Muscle of leg (tissue), 11 donors: Measurements from ENCODE around the gene TTN. TPM values are rescaled to one million over a fixed set of nuclear protein-coding genes. Genes with fewer than 3 reads are reported as not detected.

Experiments
- DNase-seq: peaks from one replicate; pipeline ENCODE4 v3.0.0; 2013
- H3K27ac ChIP-seq: one replicate; pipeline ENCODE4 v1.5.1; 2013; ENCODE audit warnings: mild to moderate bottlenecking, low read length, control low read depth
- H3K27me3 ChIP-seq: one replicate; pipeline ENCODE4 v1.6.1; 2013; ENCODE audit warnings: low read length; ENCODE audit not compliant: control insufficient read depth, insufficient read depth
- H3K36me3 ChIP-seq: one replicate; pipeline ENCODE4 v1.6.1; 2013; ENCODE audit warnings: low read length; ENCODE audit not compliant: control insufficient read depth, insufficient read depth
- H3K4me1 ChIP-seq: one replicate; pipeline ENCODE4 v1.6.1; 2013; ENCODE audit warnings: low read length; ENCODE audit not compliant: control insufficient read depth, insufficient read depth
- H3K4me3 ChIP-seq: one replicate; pipeline ENCODE4 v1.5.1; 2013; ENCODE audit warnings: low read length, control low read depth
- H3K9me3 ChIP-seq: replicated peaks from 2 replicates; pipeline ENCODE4 v1.6.1; 2013; ENCODE audit warnings: low read depth, low read length; ENCODE audit not compliant: control insufficient read depth
- WGBS: methylation state at CpG from one replicate; pipeline ENCODE4 v1.1.5; 2013; ENCODE audit warnings: missing lambda C conversion rate; ENCODE audit not compliant: insufficient coverage; 5-methylcytosine and 5-hydroxymethylcytosine counted together
- polyA plus RNA-seq, 8 donors: library from polyadenylated mRNA; unstranded; fragments of 120-200 nt; gene quantifications; one replicate each; pipeline versions ENCODE4 v1.2.1 to v1.2.3, GENCODE V29; 2013; ENCODE audit warnings: inconsistent platforms in 1 of 8, low replicate concordance in 1 of 8; ENCODE audit not compliant: insufficient read length in 8 of 8, insufficient read depth in 1 of 8
- total RNA-seq: library from RNA; stranded (reverse); fragments of 120-200 nt; gene quantifications from one replicate; pipeline ENCODE4 v1.2.4, GENCODE V29; 2013

TTN gene
- total and polyA plus RNA-seq, 9 donors, result 105 to 1,236 (median 194) TPM

- no peak for DNase-seq
- no peaks in the 10 kb centered on the region for H3K4me1 ChIP-seq
- H3K27ac ChIP-seq, result no peak overlapping the region
- H3K9me3 ChIP-seq, result no peaks in the 10 kb centered on the region
- no CpG with 5 or more reads among the region's 3 CpGs for WGBS
- no peak overlapping the region for H3K4me3 ChIP-seq
- peaks cover 34% of the 10 kb centered on the region for H3K36me3 ChIP-seq
- H3K27me3 ChIP-seq, result no peaks in the 10 kb centered on the region
Measured at GRCh38 chr2:178722296-178722695, 84.9 kb downstream of the TTN start.

DNA sequence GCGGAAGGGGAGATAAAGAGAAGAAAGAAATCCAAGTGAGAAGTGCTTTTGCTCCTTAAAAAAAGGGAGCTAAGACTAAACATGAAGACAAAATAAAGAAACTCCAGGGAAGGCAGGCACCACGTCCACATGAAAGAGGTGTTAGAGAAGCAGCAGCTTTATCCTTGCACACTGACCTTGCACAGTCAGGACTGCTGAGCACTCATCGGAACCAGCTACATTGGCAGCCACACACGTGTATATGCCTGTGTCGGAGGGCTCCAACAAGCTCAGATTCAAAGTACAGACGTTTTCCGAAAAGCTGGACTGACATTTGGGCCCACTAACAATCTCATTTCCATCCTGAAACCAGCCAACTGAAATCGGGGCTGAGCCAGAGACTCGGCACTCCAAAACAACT, 88.2 kb downstream of the TTN start:
- Histone ChIP-seq H3K27me3 (no peaks in the 10 kb centered on the region), H3K4me3 (no peak overlapping the region), H3K9me3 (no peaks in the 10 kb centered on the region), H3K36me3 (peaks cover 41% of the 10 kb centered on the region), H3K27ac (no peak overlapping the region), H3K4me1 (no peaks in the 10 kb centered on the region)
- no peak for DNase-seq
- WGBS, result 72% methylated on average over 5 of the region's 9 CpGs

- no CpG with 5 or more reads among the region's 2 CpGs for WGBS
- Histone ChIP-seq H3K4me1 (no peaks in the 10 kb centered on the region), H3K27me3 (no peaks in the 10 kb centered on the region), H3K9me3 (no peaks in the 10 kb centered on the region), H3K4me3 (no peak overlapping the region), H3K27ac (no peak overlapping the region), H3K36me3 (peaks cover 45% of the 10 kb centered on the region)
- no peak for DNase-seq
Measured at GRCh38 chr2:178718283-178718682, 88.9 kb downstream of the TTN start.

GRCh38 chr2:178716394-178716793, 90.8 kb downstream of the TTN start:
- H3K9me3 ChIP-seq, result no peaks in the 10 kb centered on the region
- no CpG with 5 or more reads among the region's 2 CpGs for WGBS
- no peak overlapping the region for H3K27ac ChIP-seq
- H3K4me3 ChIP-seq, result no peak overlapping the region
- H3K27me3 ChIP-seq, result no peaks in the 10 kb centered on the region
- H3K4me1 ChIP-seq, result no peaks in the 10 kb centered on the region
- no peak for DNase-seq
- peaks cover 42% of the 10 kb centered on the region for H3K36me3 ChIP-seq

DNA sequence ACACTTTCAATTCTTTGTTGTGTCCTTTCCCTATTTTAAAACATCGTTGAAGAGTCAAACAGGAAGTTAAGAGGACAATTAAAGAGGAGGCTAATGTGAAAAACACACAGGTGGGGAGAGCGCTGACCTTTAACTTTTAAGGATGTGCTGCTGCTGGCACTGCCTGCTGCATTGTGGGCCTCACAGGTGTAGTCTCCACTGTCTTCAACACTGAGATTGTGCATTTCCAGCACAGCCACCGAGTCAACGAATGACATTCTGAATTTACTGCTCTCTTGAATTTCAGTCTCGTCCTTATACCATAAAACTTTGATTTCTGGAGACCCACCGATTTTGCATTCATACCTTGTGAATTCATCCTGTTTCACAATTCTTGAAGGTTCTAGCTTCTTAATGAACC, 91.9 kb downstream of the TTN start:
- DNase-seq, result no peak
- Histone ChIP-seq H3K27ac (no peak overlapping the region), H3K4me3 (no peak overlapping the region), H3K36me3 (peaks cover 45% of the 10 kb centered on the region), H3K9me3 (no peaks in the 10 kb centered on the region), H3K4me1 (no peaks in the 10 kb centered on the region), H3K27me3 (no peaks in the 10 kb centered on the region)
- WGBS, result 100% methylated on average over 1 of the region's 6 CpGs

DNA sequence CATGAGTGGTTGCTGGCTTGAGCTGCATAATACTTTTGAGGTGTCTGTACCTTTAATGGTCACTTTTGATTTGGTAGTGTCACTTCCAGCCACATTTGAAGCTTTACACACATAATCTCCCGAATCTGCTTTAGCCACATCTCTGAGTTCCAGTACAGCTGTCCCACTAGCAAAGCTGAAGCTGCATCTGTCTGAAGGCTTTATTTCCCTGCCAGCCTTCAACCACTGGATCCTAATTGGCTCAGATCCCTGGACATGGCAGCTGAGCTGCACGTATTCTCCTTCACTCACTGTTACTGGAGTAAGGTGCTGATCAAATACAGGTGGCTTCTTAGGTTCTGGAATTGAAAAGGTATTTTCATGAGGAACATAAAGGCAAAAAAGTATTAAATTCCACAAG, 99.7 kb downstream of the TTN start:
- Histone ChIP-seq H3K4me3 (no peak overlapping the region), H3K9me3 (no peaks in the 10 kb centered on the region), H3K27ac (no peak overlapping the region), H3K27me3 (no peaks in the 10 kb centered on the region), H3K36me3 (peaks cover 38% of the 10 kb centered on the region), H3K4me1 (no peaks in the 10 kb centered on the region)
- DNase-seq, result peak; percentile 53
- 25% methylated on average over 1 of the region's 2 CpGs for whole genome bisulfite sequencing

DNA sequence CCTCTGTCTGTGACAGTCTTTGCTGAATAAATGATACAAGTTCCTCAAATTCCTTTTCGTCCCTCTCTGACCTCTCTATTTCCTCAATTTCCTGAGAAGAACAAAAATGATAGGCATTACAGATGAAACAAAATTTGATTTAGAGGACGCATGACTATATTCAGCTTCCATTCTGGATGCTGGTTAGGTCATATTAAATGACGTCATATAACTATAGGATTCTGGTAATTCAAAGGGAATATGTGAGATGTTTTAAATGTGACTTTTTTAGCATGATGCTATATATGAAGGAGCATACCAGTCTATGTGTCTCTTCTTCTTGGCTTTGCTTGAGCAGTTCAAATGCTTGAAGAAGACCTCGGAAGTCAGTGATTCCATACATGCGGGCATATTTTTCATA, 102.3 kb downstream of the TTN start:
- Histone ChIP-seq H3K27me3 (no peaks in the 10 kb centered on the region), H3K27ac (no peak overlapping the region), H3K4me3 (no peak overlapping the region), H3K4me1 (no peaks in the 10 kb centered on the region), H3K9me3 (no peaks in the 10 kb centered on the region), H3K36me3 (peaks cover 34% of the 10 kb centered on the region)
- no peak for DNase-seq
- WGBS, result 92% methylated on average over 3 of the region's 5 CpGs

- no peaks in the 10 kb centered on the region for H3K9me3 ChIP-seq
- no peaks in the 10 kb centered on the region for H3K4me1 ChIP-seq
- 80% methylated on average over 1 of the region's 6 CpGs for WGBS
- no peaks in the 10 kb centered on the region for H3K27me3 ChIP-seq
- no peak overlapping the region for H3K4me3 ChIP-seq
- DNase-seq, result no peak
- no peak overlapping the region for H3K27ac ChIP-seq
- H3K36me3 ChIP-seq, result peaks cover 25% of the 10 kb centered on the region
Measured at GRCh38 chr2:178702361-178702760, 104.9 kb downstream of the TTN start.

DNA sequence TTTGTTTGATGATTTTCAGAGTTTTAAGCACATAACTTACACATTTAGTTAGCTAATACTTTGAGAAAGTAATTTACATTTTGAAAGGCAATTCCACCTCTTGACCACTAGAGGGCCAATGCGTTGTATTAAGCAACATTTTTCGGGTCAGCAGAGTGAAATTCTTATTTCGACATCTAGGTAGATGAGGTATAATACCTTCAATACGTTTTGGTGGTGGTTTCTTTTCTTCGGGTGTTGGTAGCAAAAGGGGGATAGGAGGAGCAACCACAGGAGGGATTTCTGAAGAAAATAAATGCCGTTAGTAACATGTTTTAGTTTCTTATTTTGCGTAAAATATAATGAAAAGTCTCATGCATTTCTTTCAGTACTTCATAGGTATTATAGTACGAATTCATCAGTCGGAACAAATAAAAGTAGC, 106.3 kb downstream of the TTN start:
- Histone ChIP-seq H3K9me3 (no peaks in the 10 kb centered on the region), H3K4me1 (no peaks in the 10 kb centered on the region), H3K36me3 (peaks cover 16% of the 10 kb centered on the region), H3K27ac (no peak overlapping the region), H3K27me3 (no peaks in the 10 kb centered on the region), H3K4me3 (no peak overlapping the region)
- WGBS, result 40% methylated on average over 2 of the region's 9 CpGs
- DNase-seq, result no peak

DNA sequence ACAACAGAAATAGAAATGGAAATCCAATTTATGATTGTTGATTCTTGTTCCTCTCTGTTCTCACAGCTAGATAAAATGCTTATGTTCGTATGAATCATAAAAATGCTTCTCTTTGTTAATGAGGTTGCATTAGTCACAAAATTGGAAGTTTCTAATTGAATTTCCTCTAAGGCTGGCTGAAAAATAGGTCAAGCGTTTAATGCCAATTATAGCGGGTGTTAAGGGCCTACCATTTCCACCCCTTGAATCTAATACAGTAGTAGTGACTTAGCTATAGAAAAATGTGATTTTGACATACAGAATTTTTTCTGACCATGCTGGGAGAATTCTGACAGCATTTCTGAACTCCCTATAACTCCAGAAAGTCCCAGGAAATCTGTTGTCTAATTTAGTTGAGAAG, 107.1 kb downstream of the TTN start:
- Histone ChIP-seq H3K27me3 (no peaks in the 10 kb centered on the region), H3K27ac (no peak overlapping the region), H3K4me1 (no peaks in the 10 kb centered on the region), H3K9me3 (no peaks in the 10 kb centered on the region), H3K36me3 (peaks cover 16% of the 10 kb centered on the region), H3K4me3 (no peak overlapping the region)
- no peak for DNase-seq
- WGBS, result no CpG with 5 or more reads among the region's 3 CpGs

GRCh38 chr2:178692845-178693244, 114.4 kb downstream of the TTN start:
- H3K27ac ChIP-seq, result no peak overlapping the region
- no peak overlapping the region for H3K4me3 ChIP-seq
- peaks cover 13% of the 10 kb centered on the region for H3K36me3 ChIP-seq
- no peak for DNase-seq
- no peaks in the 10 kb centered on the region for H3K9me3 ChIP-seq
- no peaks in the 10 kb centered on the region for H3K27me3 ChIP-seq
- H3K4me1 ChIP-seq, result no peaks in the 10 kb centered on the region
- WGBS, result no CpG with 5 or more reads among the region's 2 CpGs
